ENCODE measurements around the gene PXDN. TPM values are rescaled to one million over a fixed set of nuclear protein-coding genes. Genes with fewer than 3 reads are reported as not detected.
"Not testable (repeated sequence)": the region's sequence is repeated elsewhere in the genome, so short reads cannot be mapped to it uniquely, and the experiment has no call there.

The PXDN gene
- total RNA-seq, 1 donor from 2014 or later, result 150 TPM

DNA sequence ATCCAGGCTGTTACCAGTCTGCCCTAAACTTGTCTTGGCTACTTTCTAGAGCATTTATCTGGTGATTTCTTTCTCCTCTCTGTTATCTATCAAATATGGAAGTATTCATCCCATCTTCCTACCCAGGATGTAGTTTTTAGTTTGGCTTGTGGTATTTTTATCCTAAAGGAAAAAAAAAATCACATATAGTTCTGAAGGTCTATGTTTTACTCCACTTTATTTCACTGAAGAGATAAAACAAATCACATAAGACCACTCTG is 62.2 kb downstream of the PXDN start:
- H3K4me1 Mint-ChIP-seq (ENCODE audit: unreplicated experiment), result peaks cover 9% of the 10 kb centered on the region
- TF ChIP-seq, protein P1, sequence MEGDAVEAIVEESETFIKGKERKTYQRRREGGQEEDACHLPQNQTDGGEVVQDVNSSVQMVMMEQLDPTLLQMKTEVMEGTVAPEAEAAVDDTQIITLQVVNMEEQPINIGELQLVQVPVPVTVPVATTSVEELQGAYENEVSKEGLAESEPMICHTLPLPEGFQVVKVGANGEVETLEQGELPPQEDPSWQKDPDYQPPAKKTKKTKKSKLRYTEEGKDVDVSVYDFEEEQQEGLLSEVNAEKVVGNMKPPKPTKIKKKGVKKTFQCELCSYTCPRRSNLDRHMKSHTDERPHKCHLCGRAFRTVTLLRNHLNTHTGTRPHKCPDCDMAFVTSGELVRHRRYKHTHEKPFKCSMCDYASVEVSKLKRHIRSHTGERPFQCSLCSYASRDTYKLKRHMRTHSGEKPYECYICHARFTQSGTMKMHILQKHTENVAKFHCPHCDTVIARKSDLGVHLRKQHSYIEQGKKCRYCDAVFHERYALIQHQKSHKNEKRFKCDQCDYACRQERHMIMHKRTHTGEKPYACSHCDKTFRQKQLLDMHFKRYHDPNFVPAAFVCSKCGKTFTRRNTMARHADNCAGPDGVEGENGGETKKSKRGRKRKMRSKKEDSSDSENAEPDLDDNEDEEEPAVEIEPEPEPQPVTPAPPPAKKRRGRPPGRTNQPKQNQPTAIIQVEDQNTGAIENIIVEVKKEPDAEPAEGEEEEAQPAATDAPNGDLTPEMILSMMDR (conservative IDR thresholded peaks at IDR 0.05), result no peak
- H3K4me3 Mint-ChIP-seq, result no peak overlapping the region
- H3K27ac Mint-ChIP-seq, result no peak overlapping the region
- H3K27me3 Mint-ChIP-seq, result no peaks in the 10 kb centered on the region
- DNase-seq (ENCODE audit: extremely low spot score, unreplicated experiment), result no peak
- H3K9me3 Mint-ChIP-seq, result no peaks in the 10 kb centered on the region
- peaks cover 13% of the 10 kb centered on the region for H3K36me3 Mint-ChIP-seq

DNA sequence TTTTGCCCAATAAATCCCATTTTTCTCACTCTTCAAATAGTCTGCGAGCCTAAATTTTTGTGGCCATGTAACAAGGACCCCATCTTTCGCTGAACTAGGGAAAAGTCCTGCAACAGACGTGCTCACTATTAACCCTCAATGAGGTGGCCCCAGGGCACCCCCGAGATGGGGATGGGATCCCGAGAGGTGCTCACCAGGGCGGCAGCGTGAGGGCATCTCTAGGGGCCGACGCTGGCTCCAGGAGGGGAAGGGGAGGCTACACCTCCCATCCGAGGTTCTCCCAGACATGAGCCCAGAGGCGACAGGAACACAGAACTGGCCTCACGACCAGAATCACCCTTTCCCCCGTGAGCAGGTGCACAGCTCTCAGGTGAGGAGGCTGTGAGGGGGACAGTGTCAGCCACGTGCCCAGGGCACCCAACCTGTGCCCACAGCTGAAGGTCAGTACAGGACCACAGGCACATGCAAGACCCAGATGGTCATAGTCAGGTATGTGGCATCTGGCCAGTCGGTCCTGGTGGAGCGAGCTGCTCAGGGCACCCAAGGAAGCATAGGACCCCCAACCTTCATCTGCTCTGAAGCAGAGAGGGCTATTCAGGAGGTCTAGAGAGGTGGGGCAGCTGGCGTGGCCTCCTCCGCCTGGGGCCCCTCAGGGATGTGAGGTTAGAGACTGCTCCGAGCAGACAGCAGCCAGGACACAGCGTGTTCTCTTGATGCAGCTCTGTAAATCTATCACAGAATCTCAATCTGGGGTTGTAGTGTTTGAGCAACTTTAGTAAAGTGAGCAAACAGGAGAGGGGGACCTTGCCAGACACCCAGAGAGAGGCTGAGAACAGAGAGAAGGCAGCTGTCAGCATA is 62.8 kb downstream of the PXDN start:
- H3K27ac Mint-ChIP-seq, result no peak overlapping the region
- DNase-seq (ENCODE audit: extremely low spot score, unreplicated experiment), result peak; percentile 60
- H3K9me3 Mint-ChIP-seq, result no peaks in the 10 kb centered on the region
- TF ChIP-seq, protein P1 (conservative IDR thresholded peaks at IDR 0.05), result no peak
- H3K4me3 Mint-ChIP-seq, result no peak overlapping the region
- H3K36me3 Mint-ChIP-seq, result peaks cover 10% of the 10 kb centered on the region
- peaks cover 4% of the 10 kb centered on the region for H3K4me1 Mint-ChIP-seq (ENCODE audit: unreplicated experiment)
- H3K27me3 Mint-ChIP-seq, result no peaks in the 10 kb centered on the region

DNA sequence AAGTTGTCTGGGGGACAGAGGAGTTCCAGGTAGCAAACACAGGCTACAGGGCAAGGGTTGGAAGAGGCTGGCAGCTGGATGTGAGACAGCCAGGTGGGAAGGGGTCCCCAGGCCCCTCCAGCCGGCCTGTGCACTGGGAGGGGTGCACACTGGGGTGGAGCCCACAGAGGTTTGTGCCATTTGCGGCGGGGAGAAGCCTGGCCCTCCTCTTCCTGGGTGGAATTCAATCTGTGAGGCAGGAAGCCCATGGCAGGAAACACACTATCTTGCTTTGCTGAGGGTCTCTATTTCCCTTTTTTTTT is 63.3 kb downstream of the PXDN start:
- TF ChIP-seq, protein P1 (conservative IDR thresholded peaks at IDR 0.05), result no peak
- Mint-ChIP-seq H3K4me1 (ENCODE audit: unreplicated experiment) (no peaks in the 10 kb centered on the region), H3K36me3 (peaks cover 5% of the 10 kb centered on the region), H3K4me3 (no peak overlapping the region), H3K27me3 (no peaks in the 10 kb centered on the region), H3K27ac (no peak overlapping the region), H3K9me3 (no peaks in the 10 kb centered on the region)
- no peak for DNase-seq (ENCODE audit: extremely low spot score, unreplicated experiment)

DNA sequence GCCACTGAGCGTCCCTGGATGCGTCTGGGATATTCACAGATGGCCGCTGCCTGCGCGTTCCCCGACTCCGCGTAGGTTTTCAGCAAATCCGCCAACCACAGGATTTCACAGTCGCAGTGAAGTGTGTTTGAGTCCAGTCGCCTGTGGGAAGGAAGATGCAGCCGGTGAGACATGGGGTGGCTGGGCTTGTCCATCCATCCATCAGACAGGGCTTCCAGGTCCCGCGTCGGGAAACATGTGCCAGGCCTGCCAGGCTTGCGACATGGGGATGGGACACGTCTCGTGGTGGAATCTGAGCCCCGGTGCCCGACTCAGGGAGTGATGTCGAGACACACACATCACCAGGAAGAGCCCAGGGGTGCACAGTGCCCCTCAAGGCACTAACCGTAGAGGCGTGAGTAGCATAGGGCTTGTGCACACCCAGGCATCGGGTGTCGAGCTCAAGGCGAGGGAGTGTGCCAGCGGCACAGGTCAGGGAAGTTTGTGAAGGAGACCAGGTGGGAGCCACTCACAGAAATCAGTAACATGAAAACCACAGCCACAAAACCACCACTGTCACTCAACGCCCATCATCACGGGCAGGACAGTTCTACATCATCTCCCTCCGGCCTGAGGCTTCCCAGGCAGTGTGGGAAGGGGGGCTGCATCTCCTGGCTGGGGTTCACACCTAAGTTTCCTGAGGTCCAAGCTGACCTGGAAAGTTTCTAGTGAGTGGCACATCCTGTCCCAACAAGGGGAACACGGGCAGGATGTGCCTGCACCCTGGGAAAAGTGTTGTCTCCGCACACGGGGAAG is 63.9 kb downstream of the PXDN start:
- H3K27ac Mint-ChIP-seq, result no peak overlapping the region
- H3K4me3 Mint-ChIP-seq, result no peak overlapping the region
- TF ChIP-seq, protein P1 (conservative IDR thresholded peaks at IDR 0.05), result no peak
- H3K36me3 Mint-ChIP-seq, result peaks cover 5% of the 10 kb centered on the region
- DNase-seq (ENCODE audit: extremely low spot score, unreplicated experiment), result no peak
- no peaks in the 10 kb centered on the region for H3K27me3 Mint-ChIP-seq
- H3K9me3 Mint-ChIP-seq, result no peaks in the 10 kb centered on the region
- no peaks in the 10 kb centered on the region for H3K4me1 Mint-ChIP-seq (ENCODE audit: unreplicated experiment)

DNA sequence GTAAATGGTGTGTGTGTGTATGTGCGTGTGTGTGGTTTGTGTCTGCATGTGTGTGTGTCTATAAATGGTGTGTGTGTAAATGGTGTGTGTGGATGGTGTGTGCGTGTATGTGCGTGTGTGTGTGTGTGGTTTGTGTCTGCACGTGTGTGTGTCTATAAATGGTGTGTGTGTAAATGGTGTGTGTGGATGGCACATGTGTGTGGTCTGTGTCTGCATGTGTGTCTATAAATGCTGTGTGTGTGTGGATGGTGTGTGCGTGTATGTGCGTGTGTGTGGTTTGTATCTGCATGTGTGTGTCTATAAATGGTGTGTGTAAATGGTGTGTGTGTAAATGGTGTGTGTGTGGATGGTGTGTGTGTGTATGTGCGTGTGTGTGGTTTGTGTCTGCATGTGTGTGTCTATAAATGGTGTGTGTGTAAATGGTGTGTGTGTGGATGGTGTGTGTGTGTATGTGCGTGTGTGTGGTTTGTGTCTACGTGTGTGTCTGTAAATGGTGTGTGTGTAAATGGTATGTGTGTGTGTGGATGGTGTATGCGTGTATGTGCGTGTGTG is 64.8 kb downstream of the PXDN start:
- H3K4me3 Mint-ChIP-seq; H3K9me3 Mint-ChIP-seq; H3K36me3 Mint-ChIP-seq; H3K4me1 Mint-ChIP-seq (ENCODE audit: unreplicated experiment); H3K27ac Mint-ChIP-seq; H3K27me3 Mint-ChIP-seq; DNase-seq (ENCODE audit: extremely low spot score, unreplicated experiment): not testable (repeated sequence)

DNA sequence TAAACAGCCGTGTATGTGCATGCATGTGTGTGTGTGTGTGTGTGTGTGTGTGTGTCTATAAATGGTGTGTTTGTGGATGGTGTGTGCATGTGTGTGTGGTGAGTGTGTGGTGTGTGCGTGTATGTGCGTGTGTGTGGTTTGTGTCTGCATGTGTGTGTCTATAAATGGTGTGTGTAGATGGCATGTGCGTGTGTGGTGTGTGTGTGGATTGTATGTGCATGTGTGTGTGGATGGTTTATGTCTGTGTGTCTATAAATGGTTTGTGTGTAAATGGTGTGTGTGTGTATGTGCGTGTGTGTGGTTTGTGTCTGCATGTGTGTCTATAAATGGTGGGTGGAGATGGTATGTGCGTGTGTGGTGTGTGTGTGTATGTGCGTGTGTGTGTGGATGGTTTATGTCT is 65.2 kb downstream of the PXDN start:
- not testable (repeated sequence) for H3K27ac Mint-ChIP-seq; DNase-seq (ENCODE audit: extremely low spot score, unreplicated experiment); H3K4me3 Mint-ChIP-seq; H3K36me3 Mint-ChIP-seq; H3K9me3 Mint-ChIP-seq; H3K27me3 Mint-ChIP-seq; H3K4me1 Mint-ChIP-seq (ENCODE audit: unreplicated experiment)

Data from type B pancreatic cell (in vitro differentiated cells).